ENCODE data around the gene SLC39A9.
A peak's percentile ranks its signal among the peaks of the same experiment; 100 is the strongest.

Gene SLC39A9

GRCh38 chr14:69500096-69500495 is 101.6 kb downstream of the SLC39A9 start:
- DNase-seq (ENCODE audit: low read depth, low spot score) = no peak
- H3K27me3 ChIP-seq (ENCODE audit: insufficient read depth, insufficient read length) = peaks cover 9% of the 10 kb centered on the region
- TF ChIP-seq ZNF274 (IDR thresholded peaks at IDR 0.05; ENCODE audit: low read depth, low read length) (no peak), YY1 (IDR thresholded peaks at IDR 0.05; ENCODE audit: insufficient read depth, insufficient read length) (no peak), SUZ12 (IDR thresholded peaks at IDR 0.05; ENCODE audit: extremely low read depth, insufficient read depth, insufficient read length) (no peak)
- H3K4me3 ChIP-seq (ENCODE audit: insufficient read length, low read depth) = no peak overlapping the region
- no peaks in the 10 kb centered on the region for H3K36me3 ChIP-seq (ENCODE audit: insufficient read depth, insufficient read length, low read length)
- no peak overlapping the region for H3K9ac ChIP-seq (ENCODE audit: insufficient read length, low read depth)
- no peaks in the 10 kb centered on the region for H3K9me3 ChIP-seq (ENCODE audit: insufficient read depth, low read length)
- peaks cover 15% of the 10 kb centered on the region for H3K4me1 ChIP-seq (ENCODE audit: insufficient read depth, insufficient read length)

GRCh38 chr14:69500736-69501135 is 102.2 kb downstream of the SLC39A9 start:
- Histone ChIP-seq H3K9me3 (ENCODE audit: insufficient read depth, low read length) (no peaks in the 10 kb centered on the region), H3K4me1 (ENCODE audit: insufficient read depth, insufficient read length) (peaks cover 15% of the 10 kb centered on the region), H3K27me3 (ENCODE audit: insufficient read depth, insufficient read length) (peaks cover 9% of the 10 kb centered on the region), H3K4me3 (ENCODE audit: insufficient read length, low read depth) (no peak overlapping the region), H3K36me3 (ENCODE audit: insufficient read depth, insufficient read length, low read length) (no peaks in the 10 kb centered on the region), H3K9ac (ENCODE audit: insufficient read length, low read depth) (peak overlapping the region; percentile 42)
- TF ChIP-seq SUZ12 (IDR thresholded peaks at IDR 0.05; ENCODE audit: extremely low read depth, insufficient read depth, insufficient read length) (no peak), ZNF274 (IDR thresholded peaks at IDR 0.05; ENCODE audit: low read depth, low read length) (no peak)
- no peak for DNase-seq (ENCODE audit: low read depth, low spot score)

- TF ChIP-seq SUZ12 (IDR thresholded peaks at IDR 0.05; ENCODE audit: extremely low read depth, insufficient read depth, insufficient read length) (no peak), YY1 (IDR thresholded peaks at IDR 0.05; ENCODE audit: insufficient read depth, insufficient read length) (no peak), ZNF274 (IDR thresholded peaks at IDR 0.05; ENCODE audit: low read depth, low read length) (no peak)
- no peaks in the 10 kb centered on the region for H3K9me3 ChIP-seq (ENCODE audit: insufficient read depth, low read length)
- H3K4me1 ChIP-seq (ENCODE audit: insufficient read depth, insufficient read length) = peaks cover 15% of the 10 kb centered on the region
- peaks cover 9% of the 10 kb centered on the region for H3K27me3 ChIP-seq (ENCODE audit: insufficient read depth, insufficient read length)
- no peak overlapping the region for H3K4me3 ChIP-seq (ENCODE audit: insufficient read length, low read depth)
- DNase-seq (ENCODE audit: low read depth, low spot score) = no peak
- no peak overlapping the region for H3K9ac ChIP-seq (ENCODE audit: insufficient read length, low read depth)
- no peaks in the 10 kb centered on the region for H3K36me3 ChIP-seq (ENCODE audit: insufficient read depth, insufficient read length, low read length)
These were observed 102.9 kb downstream of the SLC39A9 start for GRCh38 chr14:69501423-69501838.

GRCh38 chr14:69504775-69505174 is 106.3 kb downstream of the SLC39A9 start:
- TF ChIP-seq SUZ12 (IDR thresholded peaks at IDR 0.05; ENCODE audit: extremely low read depth, insufficient read depth, insufficient read length) (no peak), YY1 (IDR thresholded peaks at IDR 0.05; ENCODE audit: insufficient read depth, insufficient read length) (no peak), ZNF274 (IDR thresholded peaks at IDR 0.05; ENCODE audit: low read depth, low read length) (no peak)
- no peak overlapping the region for H3K9ac ChIP-seq (ENCODE audit: insufficient read length, low read depth)
- no peak for DNase-seq (ENCODE audit: low read depth, low spot score)
- no peaks in the 10 kb centered on the region for H3K9me3 ChIP-seq (ENCODE audit: insufficient read depth, low read length)
- peaks cover 15% of the 10 kb centered on the region for H3K4me1 ChIP-seq (ENCODE audit: insufficient read depth, insufficient read length)
- peaks cover 9% of the 10 kb centered on the region for H3K27me3 ChIP-seq (ENCODE audit: insufficient read depth, insufficient read length)
- H3K36me3 ChIP-seq (ENCODE audit: insufficient read depth, insufficient read length, low read length) = no peaks in the 10 kb centered on the region
- H3K4me3 ChIP-seq (ENCODE audit: insufficient read length, low read depth) = no peak overlapping the region

GRCh38 chr14:69505338-69506240 is 107.1 kb downstream of the SLC39A9 start:
- no peak for DNase-seq (ENCODE audit: low read depth, low spot score)
- H3K27me3 ChIP-seq (ENCODE audit: insufficient read depth, insufficient read length) = peaks cover 9% of the 10 kb centered on the region
- H3K9me3 ChIP-seq (ENCODE audit: insufficient read depth, low read length) = no peaks in the 10 kb centered on the region
- peaks cover 11% of the 10 kb centered on the region for H3K4me1 ChIP-seq (ENCODE audit: insufficient read depth, insufficient read length)
- no peak overlapping the region for H3K4me3 ChIP-seq (ENCODE audit: insufficient read length, low read depth)
- no peak overlapping the region for H3K9ac ChIP-seq (ENCODE audit: insufficient read length, low read depth)
- no peak for TF ChIP-seq YY1 (IDR thresholded peaks at IDR 0.05; ENCODE audit: insufficient read depth, insufficient read length)
- no peaks in the 10 kb centered on the region for H3K36me3 ChIP-seq (ENCODE audit: insufficient read depth, insufficient read length, low read length)

GRCh38 chr14:69506241-69506595 is 107.7 kb downstream of the SLC39A9 start:
- H3K4me1 ChIP-seq (ENCODE audit: insufficient read depth, insufficient read length) = peaks cover 10% of the 10 kb centered on the region
- no peaks in the 10 kb centered on the region for H3K36me3 ChIP-seq (ENCODE audit: insufficient read depth, insufficient read length, low read length)
- no peak overlapping the region for H3K4me3 ChIP-seq (ENCODE audit: insufficient read length, low read depth)
- H3K27me3 ChIP-seq (ENCODE audit: insufficient read depth, insufficient read length) = peaks cover 9% of the 10 kb centered on the region
- DNase-seq (ENCODE audit: low read depth, low spot score) = no peak
- no peak overlapping the region for H3K9ac ChIP-seq (ENCODE audit: insufficient read length, low read depth)
- TF ChIP-seq YY1 (IDR thresholded peaks at IDR 0.05; ENCODE audit: insufficient read depth, insufficient read length) (no peak), SUZ12 (IDR thresholded peaks at IDR 0.05; ENCODE audit: extremely low read depth, insufficient read depth, insufficient read length) (no peak), ZNF274 (IDR thresholded peaks at IDR 0.05; ENCODE audit: low read depth, low read length) (no peak)
- no peaks in the 10 kb centered on the region for H3K9me3 ChIP-seq (ENCODE audit: insufficient read depth, low read length)
